Activated naive CD8-positive, alpha-beta T cell treated with anti-CD3 and anti-CD28 coated beads for 36 hours (primary cell): ENCODE results near the gene INPP5A. TPM values are rescaled to one million over a fixed set of nuclear protein-coding genes. Genes with fewer than 3 reads are reported as not detected.

Experiments
- DNase-seq: peaks from one replicate; pipeline ENCODE4 v3.0.0; 2021
- H3K27ac Mint-ChIP-seq: one replicate; pipeline ENCODE4 v1.8.0; 2022; ENCODE audit warnings: mild to moderate bottlenecking, moderate library complexity, mixed read lengths
- H3K27me3 Mint-ChIP-seq: one replicate; pipeline ENCODE4 v1.8.0; 2022; ENCODE audit warnings: mild to moderate bottlenecking, mixed read lengths
- H3K36me3 Mint-ChIP-seq: one replicate; pipeline ENCODE4 v1.8.0; 2021; ENCODE audit warnings: mild to moderate bottlenecking, mixed read lengths
- H3K4me1 Mint-ChIP-seq: one replicate; pipeline ENCODE4 v1.8.0; 2021; ENCODE audit warnings: mixed read lengths
- H3K4me3 Mint-ChIP-seq: one replicate; pipeline ENCODE4 v1.8.0; 2022; ENCODE audit warnings: mild to moderate bottlenecking, moderate library complexity, mixed read lengths
- H3K9me3 Mint-ChIP-seq: one replicate; pipeline ENCODE4 v1.8.0; 2022; ENCODE audit warnings: mixed read lengths
- total RNA-seq, 2 experiments: library from RNA; stranded (reverse); gene quantifications; one replicate each; pipeline ENCODE4 v1.2.3, GENCODE V29; 2021

Gene INPP5A
- total RNA-seq, 2 experiments from 2014 or later, result 6.1 to 7.4 TPM

DNA sequence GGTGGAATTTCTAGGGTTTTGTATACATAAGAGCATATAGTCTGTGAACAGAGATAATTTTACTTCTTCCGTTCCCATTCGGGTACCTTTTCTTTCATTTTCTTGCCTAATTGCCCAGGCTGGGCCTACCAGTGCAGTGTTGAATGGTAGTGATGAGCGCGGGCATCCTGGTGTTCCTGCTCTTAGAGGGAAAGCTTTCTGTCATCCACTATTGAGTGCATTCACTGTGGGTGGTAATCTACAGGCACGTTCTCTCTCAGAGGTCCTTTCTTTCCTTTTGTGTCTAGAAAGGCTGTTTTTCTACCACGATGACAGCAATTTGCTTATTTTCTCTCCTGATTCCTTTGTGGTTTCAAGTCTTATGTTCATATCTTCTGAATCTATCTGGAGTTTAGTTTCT lies 65.0 kb downstream of the INPP5A start:
- Mint-ChIP-seq H3K27me3 (no peaks in the 10 kb centered on the region), H3K4me1 (peaks cover 6% of the 10 kb centered on the region), H3K36me3 (peaks cover 17% of the 10 kb centered on the region), H3K4me3 (no peak overlapping the region), H3K9me3 (peaks cover 15% of the 10 kb centered on the region), H3K27ac (no peak overlapping the region)
- DNase-seq, result no peak

DNA sequence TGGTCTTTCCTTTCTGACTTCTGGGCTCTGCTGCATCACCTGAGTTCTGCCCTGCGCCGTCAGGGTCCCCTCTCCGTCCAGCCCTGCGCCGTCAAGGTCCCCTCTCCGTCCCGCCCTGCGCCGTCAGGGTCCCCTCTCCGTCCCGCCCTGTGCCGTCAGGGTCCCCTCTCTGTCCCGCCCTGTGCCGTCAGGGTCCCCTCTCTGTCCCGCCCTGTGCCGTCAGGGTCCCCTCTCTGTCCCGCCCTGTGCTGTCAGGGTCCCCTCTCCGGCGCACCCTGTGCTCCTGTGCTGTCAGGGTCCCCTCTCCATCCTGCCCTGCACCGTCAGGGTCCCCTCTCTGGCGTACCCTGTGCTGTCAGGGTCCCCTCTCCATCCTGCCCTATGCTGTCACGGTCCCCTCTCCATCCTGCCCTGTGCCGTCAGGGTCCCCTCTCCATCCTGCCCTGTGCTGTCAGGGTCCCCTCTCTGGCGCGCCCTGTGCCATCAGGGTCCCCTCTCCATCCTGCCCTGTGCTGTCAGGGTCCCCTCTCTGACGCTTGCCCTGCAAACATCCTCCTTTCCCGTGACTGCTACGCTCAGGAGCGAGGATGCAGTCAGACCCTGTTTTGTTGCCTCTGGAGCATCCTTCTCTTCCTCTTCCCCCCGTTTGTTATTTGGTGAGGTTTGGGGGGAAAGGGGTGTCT lies 66.4 kb downstream of the INPP5A start:
- no peak overlapping the region for H3K27ac Mint-ChIP-seq
- no peak for DNase-seq
- no peaks in the 10 kb centered on the region for H3K27me3 Mint-ChIP-seq
- H3K9me3 Mint-ChIP-seq, result peaks cover 10% of the 10 kb centered on the region
- H3K36me3 Mint-ChIP-seq, result peaks cover 10% of the 10 kb centered on the region
- peaks cover 7% of the 10 kb centered on the region for H3K4me1 Mint-ChIP-seq
- H3K4me3 Mint-ChIP-seq, result no peak overlapping the region

DNA sequence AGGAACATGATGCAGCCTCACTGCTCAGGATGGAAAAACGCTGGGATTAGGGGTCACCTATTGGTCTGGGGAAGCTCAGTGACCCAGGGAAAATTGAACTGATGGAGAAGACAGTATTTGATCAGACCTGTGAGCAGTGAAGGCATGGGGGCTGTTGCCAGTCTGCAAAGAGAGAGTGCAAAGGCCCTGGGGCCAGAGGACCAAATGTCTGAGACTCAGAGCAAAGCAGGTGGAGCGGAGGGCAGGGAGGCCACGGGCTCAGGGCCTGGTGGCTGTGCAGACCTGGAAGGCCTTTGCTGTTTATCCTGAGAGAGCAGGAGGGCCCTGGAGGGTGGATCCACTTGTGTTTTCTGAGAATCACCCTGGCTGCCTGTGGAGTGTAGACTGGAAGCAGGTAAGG lies 67.1 kb downstream of the INPP5A start:
- no peak for DNase-seq
- H3K4me1 Mint-ChIP-seq, result peaks cover 10% of the 10 kb centered on the region
- H3K9me3 Mint-ChIP-seq, result peaks cover 10% of the 10 kb centered on the region
- H3K27me3 Mint-ChIP-seq, result no peaks in the 10 kb centered on the region
- no peak overlapping the region for H3K27ac Mint-ChIP-seq
- no peak overlapping the region for H3K4me3 Mint-ChIP-seq
- peaks cover 8% of the 10 kb centered on the region for H3K36me3 Mint-ChIP-seq

DNA sequence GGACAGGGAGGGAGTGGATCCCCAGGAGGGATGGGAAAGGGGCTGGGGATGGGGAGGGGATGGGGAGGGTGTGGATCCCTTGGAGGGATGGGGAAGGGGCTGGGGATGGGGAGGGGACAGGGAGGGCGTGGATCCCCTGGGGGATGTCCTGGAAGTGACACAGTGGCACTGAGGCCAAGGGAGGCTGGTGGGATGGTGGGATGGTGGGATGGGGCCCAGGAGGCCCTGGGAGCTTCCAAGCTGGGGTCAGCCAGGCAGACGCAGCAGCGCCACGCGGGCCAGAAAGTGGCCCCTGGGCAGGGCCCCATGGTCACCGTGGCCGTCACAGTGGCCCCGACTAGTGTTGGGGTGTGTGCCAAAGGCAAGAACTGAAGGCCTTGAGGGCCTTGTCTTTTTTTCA lies 67.8 kb downstream of the INPP5A start:
- H3K27ac Mint-ChIP-seq, result no peak overlapping the region
- no peak overlapping the region for H3K4me3 Mint-ChIP-seq
- H3K4me1 Mint-ChIP-seq, result peaks cover 10% of the 10 kb centered on the region
- no peaks in the 10 kb centered on the region for H3K27me3 Mint-ChIP-seq
- peaks cover 4% of the 10 kb centered on the region for H3K36me3 Mint-ChIP-seq
- peaks cover 5% of the 10 kb centered on the region for H3K9me3 Mint-ChIP-seq
- DNase-seq, result no peak

DNA sequence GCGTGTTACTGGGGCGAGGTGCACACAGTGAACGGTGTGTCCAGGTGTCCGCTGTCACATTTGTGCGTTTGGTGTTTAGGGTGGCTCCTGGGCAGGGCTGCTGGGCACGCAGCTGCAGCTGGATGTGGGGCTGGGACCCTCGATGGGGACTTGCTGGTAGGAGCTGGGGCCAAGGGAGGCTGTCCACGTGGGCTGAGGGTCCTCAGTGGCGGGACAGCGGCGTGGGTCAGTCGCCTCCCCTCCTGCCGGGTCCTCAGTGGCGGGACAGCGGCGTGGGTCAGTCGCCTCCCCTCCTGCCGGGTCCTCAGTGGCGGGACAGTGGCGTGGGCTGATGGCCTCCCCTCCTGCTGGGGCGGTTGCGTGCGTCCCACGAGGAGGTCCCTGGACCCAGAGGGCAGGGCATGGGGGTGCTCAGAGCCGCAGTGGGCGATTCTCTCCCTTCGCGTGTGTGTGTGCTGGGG lies 68.5 kb downstream of the INPP5A start:
- no peak for DNase-seq
- peaks cover 3% of the 10 kb centered on the region for H3K9me3 Mint-ChIP-seq
- peaks cover 5% of the 10 kb centered on the region for H3K36me3 Mint-ChIP-seq
- H3K4me1 Mint-ChIP-seq, result peaks cover 16% of the 10 kb centered on the region
- no peaks in the 10 kb centered on the region for H3K27me3 Mint-ChIP-seq
- no peak overlapping the region for H3K27ac Mint-ChIP-seq
- no peak overlapping the region for H3K4me3 Mint-ChIP-seq

GRCh38 chr10:132606536-132607316 lies 69.1 kb downstream of the INPP5A start:
- Mint-ChIP-seq H3K9me3 (peaks cover 1% of the 10 kb centered on the region), H3K4me3 (no peak overlapping the region), H3K36me3 (peaks cover 5% of the 10 kb centered on the region), H3K27ac (no peak overlapping the region), H3K27me3 (no peaks in the 10 kb centered on the region), H3K4me1 (peaks cover 18% of the 10 kb centered on the region)
- no peak for DNase-seq

DNA sequence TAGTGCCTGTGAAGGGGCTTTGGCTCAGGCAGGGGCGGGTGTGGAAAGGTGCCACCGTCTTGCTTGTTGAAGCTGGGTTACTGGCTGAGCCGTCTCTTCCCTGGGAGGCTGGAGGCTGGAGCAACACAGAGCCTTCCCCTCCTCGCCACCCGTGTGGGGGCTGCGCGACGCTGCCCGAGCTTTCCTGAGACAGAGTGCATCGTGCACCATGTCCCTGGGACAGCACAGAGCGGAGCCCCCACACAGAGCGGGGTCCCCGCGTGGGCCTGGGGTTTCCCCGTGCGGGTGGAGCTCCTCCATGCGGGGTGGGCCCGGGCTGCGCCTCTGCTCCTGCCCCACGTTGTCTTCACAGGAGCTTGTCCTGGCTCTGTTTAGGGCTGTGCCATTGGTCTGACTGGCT lies 69.9 kb downstream of the INPP5A start:
- no peak for DNase-seq
- Mint-ChIP-seq H3K27me3 (no peaks in the 10 kb centered on the region), H3K4me1 (peaks cover 24% of the 10 kb centered on the region), H3K9me3 (peaks cover 1% of the 10 kb centered on the region), H3K4me3 (no peak overlapping the region), H3K36me3 (peaks cover 5% of the 10 kb centered on the region), H3K27ac (no peak overlapping the region)

- Mint-ChIP-seq H3K27ac (no peak overlapping the region), H3K4me1 (peaks cover 28% of the 10 kb centered on the region), H3K27me3 (no peaks in the 10 kb centered on the region), H3K36me3 (peaks cover 5% of the 10 kb centered on the region), H3K4me3 (no peak overlapping the region), H3K9me3 (peaks cover 1% of the 10 kb centered on the region)
- DNase-seq, result no peak
Observed at GRCh38 chr10:132607961-132608495, 70.4 kb downstream of the INPP5A start.

GRCh38 chr10:132608511-132609195 lies 71.1 kb downstream of the INPP5A start:
- peaks cover 1% of the 10 kb centered on the region for H3K9me3 Mint-ChIP-seq
- DNase-seq, result no peak
- H3K36me3 Mint-ChIP-seq, result peaks cover 5% of the 10 kb centered on the region
- peaks cover 33% of the 10 kb centered on the region for H3K4me1 Mint-ChIP-seq
- H3K4me3 Mint-ChIP-seq, result no peak overlapping the region
- H3K27me3 Mint-ChIP-seq, result no peaks in the 10 kb centered on the region
- no peak overlapping the region for H3K27ac Mint-ChIP-seq

DNA sequence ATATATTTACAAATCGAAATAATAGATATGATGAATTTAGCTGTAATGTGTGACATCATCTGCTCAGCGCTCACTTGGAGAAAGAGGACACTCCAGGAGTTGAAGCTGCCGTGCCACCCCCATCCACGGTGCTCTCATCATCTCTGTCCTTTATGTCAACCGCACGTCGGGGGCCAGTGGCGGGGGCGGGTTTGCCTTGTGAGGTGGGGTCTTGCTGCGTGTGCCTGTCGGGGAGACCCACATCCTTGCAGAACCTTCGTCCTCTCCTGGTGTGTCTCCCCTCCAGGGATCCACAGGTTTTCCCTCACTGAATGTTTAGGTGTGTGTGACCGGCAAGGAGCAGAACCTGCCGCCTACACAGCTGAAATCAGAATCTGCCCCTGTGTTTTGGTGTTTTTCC lies 71.6 kb downstream of the INPP5A start:
- H3K36me3 Mint-ChIP-seq, result peaks cover 5% of the 10 kb centered on the region
- no peaks in the 10 kb centered on the region for H3K27me3 Mint-ChIP-seq
- DNase-seq, result no peak
- H3K27ac Mint-ChIP-seq, result no peak overlapping the region
- H3K9me3 Mint-ChIP-seq, result peaks cover 1% of the 10 kb centered on the region
- H3K4me1 Mint-ChIP-seq, result peaks cover 34% of the 10 kb centered on the region
- H3K4me3 Mint-ChIP-seq, result no peak overlapping the region

GRCh38 chr10:132610071-132610701 lies 72.6 kb downstream of the INPP5A start:
- Mint-ChIP-seq H3K9me3 (peaks cover 1% of the 10 kb centered on the region), H3K4me1 (peaks cover 33% of the 10 kb centered on the region), H3K4me3 (no peak overlapping the region), H3K27ac (no peak overlapping the region), H3K36me3 (peaks cover 7% of the 10 kb centered on the region), H3K27me3 (no peaks in the 10 kb centered on the region)
- DNase-seq, result no peak

DNA sequence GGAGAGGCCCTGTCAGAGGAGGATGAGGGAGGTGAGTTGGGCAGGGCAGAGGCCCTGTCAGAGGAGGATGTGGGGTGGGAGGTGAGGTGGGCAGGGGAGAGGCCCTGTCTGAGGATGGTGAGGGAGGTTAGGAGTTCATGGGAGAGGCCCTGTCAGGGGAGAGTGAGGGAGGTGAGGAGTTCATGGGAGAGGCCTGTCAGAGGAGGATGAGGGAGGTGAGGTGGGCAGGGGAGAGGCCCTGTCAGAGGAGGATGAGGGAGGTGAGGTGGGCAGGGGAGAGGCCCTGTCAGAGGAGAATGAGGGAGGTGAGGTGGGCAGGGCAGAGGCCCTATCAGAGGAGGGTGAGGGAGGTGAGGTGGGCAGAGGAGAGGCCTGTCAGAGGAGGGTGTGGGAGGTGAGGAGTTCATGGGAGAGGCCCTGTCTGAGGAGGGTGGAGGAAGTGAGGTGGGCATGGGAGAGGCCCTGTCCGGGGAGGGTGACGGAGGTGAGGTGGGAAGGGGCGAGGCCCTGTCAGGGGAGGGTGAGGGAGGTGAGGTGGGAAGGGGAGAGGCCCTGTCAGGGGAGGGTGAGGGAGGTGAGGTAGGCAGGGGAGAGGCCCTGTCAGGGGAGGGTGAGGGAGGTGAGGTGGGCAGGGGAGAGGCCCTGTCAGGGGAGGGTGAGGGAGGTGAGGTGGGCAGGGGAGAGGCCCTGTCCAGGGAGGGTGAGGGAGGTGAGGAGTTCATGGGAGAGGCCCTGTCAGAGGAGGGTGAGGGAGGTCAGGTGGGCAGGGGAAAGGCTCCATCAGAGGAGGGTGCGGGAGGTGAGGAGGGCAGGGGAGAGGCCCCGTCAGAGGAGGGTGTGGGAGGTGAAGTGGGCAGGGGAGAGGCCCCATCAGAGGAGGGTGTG lies 73.7 kb downstream of the INPP5A start:
- Mint-ChIP-seq H3K4me1 (peaks cover 39% of the 10 kb centered on the region), H3K36me3 (peaks cover 16% of the 10 kb centered on the region), H3K9me3 (peaks cover 4% of the 10 kb centered on the region), H3K27me3 (peaks cover 3% of the 10 kb centered on the region), H3K27ac (no peak overlapping the region), H3K4me3 (no peak overlapping the region)
- no peak for DNase-seq

GRCh38 chr10:132611986-132612385 lies 74.4 kb downstream of the INPP5A start:
- Mint-ChIP-seq H3K9me3 (peaks cover 8% of the 10 kb centered on the region), H3K36me3 (peaks cover 21% of the 10 kb centered on the region), H3K4me1 (peaks cover 43% of the 10 kb centered on the region), H3K27me3 (peaks cover 7% of the 10 kb centered on the region), H3K4me3 (no peak overlapping the region), H3K27ac (no peak overlapping the region)
- DNase-seq, result no peak
